ENCODE data around the gene NKIRAS1. TPM values are rescaled to one million over a fixed set of nuclear protein-coding genes. Genes with fewer than 3 reads are reported as not detected.
"Not testable (repeated sequence)": the region's sequence is repeated elsewhere in the genome, so short reads cannot be mapped to it uniquely, and the experiment has no call there.

NKIRAS1 gene
- total RNA-seq, 1 experiment from 2014 or later, result 8.9 TPM

- Histone ChIP-seq H3K27me3 (ENCODE audit: control insufficient read depth, insufficient read depth, low read length) (no peaks in the 10 kb centered on the region), H3K4me3 (ENCODE audit: low read depth in 2 of 2, low read length in 2 of 2) (no peak overlapping the region), H3K4me1 (ENCODE audit: control insufficient read depth, insufficient read depth, low read length) (peaks cover 19% of the 10 kb centered on the region), H3K36me3 (ENCODE audit: control insufficient read depth, insufficient read depth, low read length) (peaks cover 9% of the 10 kb centered on the region), H3K27ac (ENCODE audit: low read length) (no peak overlapping the region), H3K9me3 (ENCODE audit: control insufficient read depth, insufficient read depth, low read depth, low read length) (no peaks in the 10 kb centered on the region)
- ATAC-seq (no peak), DNase-seq (ENCODE audit: low read depth, low spot score) (no peak)
- in situ Hi-C loops (cut with HindIII; ENCODE audit: low pct_unique_long_range_greater_than_20kb, low sequenced_read_pairs), result no loop called here
- ChIA-PET CTCF (no interaction called here), POLR2A (no interaction called here)
- intact Hi-C loops (cut with micrococcal nuclease; ENCODE audit: unreplicated experiment), result no loop called here
- BruUV-seq (replicated peaks), result no TSS peak
- TF ChIP-seq POLR2AphosphoS5 (IDR thresholded peaks at IDR 0.05; ENCODE audit: low read depth, low read length) (no peak), CTCF (IDR thresholded peaks at IDR 0.05) (no peak), SIN3A (IDR thresholded peaks at IDR 0.05; ENCODE audit: borderline replicate concordance, insufficient read depth, low read depth, low read length) (no peak), REST (IDR thresholded peaks at IDR 0.05; ENCODE audit: insufficient read depth in 1 of 2, low read depth in 2 of 2, low read length in 1 of 2) (no peak), TCF7L2 (IDR thresholded peaks at IDR 0.05; ENCODE audit: low read depth, low read length) (no peak)
These were observed 3.6 kb downstream of the NKIRAS1 start for GRCh38 chr3:23913182-23913581.

- H3K9me3 ChIP-seq (ENCODE audit: control insufficient read depth, insufficient read depth, low read depth, low read length); POLR2A ChIA-PET; BruUV-seq (replicated peaks); DNase-seq (ENCODE audit: low read depth, low spot score); H3K36me3 ChIP-seq (ENCODE audit: control insufficient read depth, insufficient read depth, low read length); in situ Hi-C loops (cut with HindIII; ENCODE audit: low pct_unique_long_range_greater_than_20kb, low sequenced_read_pairs); ATAC-seq; CTCF ChIA-PET; H3K27me3 ChIP-seq (ENCODE audit: control insufficient read depth, insufficient read depth, low read length); intact Hi-C loops (cut with micrococcal nuclease; ENCODE audit: unreplicated experiment); H3K4me3 ChIP-seq (ENCODE audit: low read depth in 2 of 2, low read length in 2 of 2); H3K27ac ChIP-seq (ENCODE audit: low read length): not testable (repeated sequence)
- peaks cover 19% of the 10 kb centered on the region for H3K4me1 ChIP-seq (ENCODE audit: control insufficient read depth, insufficient read depth, low read length)
These were observed 4.5 kb downstream of the NKIRAS1 start for GRCh38 chr3:23912335-23912734.

GRCh38 chr3:23911397-23911796, 5.4 kb downstream of the NKIRAS1 start:
- Histone ChIP-seq H3K4me3 (ENCODE audit: low read depth in 2 of 2, low read length in 2 of 2) (no peak overlapping the region), H3K27ac (ENCODE audit: low read length) (no peak overlapping the region), H3K9me3 (ENCODE audit: control insufficient read depth, insufficient read depth, low read depth, low read length) (no peaks in the 10 kb centered on the region), H3K27me3 (ENCODE audit: control insufficient read depth, insufficient read depth, low read length) (no peaks in the 10 kb centered on the region), H3K4me1 (ENCODE audit: control insufficient read depth, insufficient read depth, low read length) (peaks cover 19% of the 10 kb centered on the region), H3K36me3 (ENCODE audit: control insufficient read depth, insufficient read depth, low read length) (no peaks in the 10 kb centered on the region; the same call in none of the 2 replicates)
- intact Hi-C loops (cut with micrococcal nuclease; ENCODE audit: unreplicated experiment) (no loop called here), in situ Hi-C loops (cut with HindIII; ENCODE audit: low pct_unique_long_range_greater_than_20kb, low sequenced_read_pairs) (no loop called here)
- ChIA-PET POLR2A (no interaction called here), CTCF (no interaction called here)
- no peak for TF ChIP-seq TCF7L2 (IDR thresholded peaks at IDR 0.05; ENCODE audit: low read depth, low read length)
- TF ChIP-seq CTCF (IDR thresholded peaks at IDR 0.05), result no peak
- TF ChIP-seq POLR2AphosphoS5 (IDR thresholded peaks at IDR 0.05; ENCODE audit: low read depth, low read length), result no peak
- no peak for TF ChIP-seq REST (IDR thresholded peaks at IDR 0.05; ENCODE audit: insufficient read depth in 1 of 2, low read depth in 2 of 2, low read length in 1 of 2)
- no peak for TF ChIP-seq SIN3A (IDR thresholded peaks at IDR 0.05; ENCODE audit: borderline replicate concordance, insufficient read depth, low read depth, low read length)
- no TSS peak for BruUV-seq (replicated peaks)
- ATAC-seq, result no peak
- no peak for DNase-seq (ENCODE audit: low read depth, low spot score)
